Dermis microvascular lymphatic vessel endothelial cell (primary cell): ENCODE measurements around the gene TBATA. TPM values are rescaled to one million over a fixed set of nuclear protein-coding genes. Genes with fewer than 3 reads are reported as not detected.
"Not testable (repeated sequence)": the region's sequence is repeated elsewhere in the genome, so short reads cannot be mapped to it uniquely, and the experiment has no call there.

Experiments used
- DNase-seq, 2 donors: peaks; one replicate each; pipeline versions ENCODE4 v3.0.0 to v3.0.0-alpha.2; 2010; ENCODE audit warnings: low read depth in 2 of 2
- total RNA-seq: library from RNA; depleted of rRNA; stranded (reverse); fragments of >200 nt; gene quantifications from 2 replicates; pipeline ENCODE4 v1.2.1, GENCODE V29; 2014

Gene TBATA
- total RNA-seq, 1 donor from 2014 or later: not detected

DNA sequence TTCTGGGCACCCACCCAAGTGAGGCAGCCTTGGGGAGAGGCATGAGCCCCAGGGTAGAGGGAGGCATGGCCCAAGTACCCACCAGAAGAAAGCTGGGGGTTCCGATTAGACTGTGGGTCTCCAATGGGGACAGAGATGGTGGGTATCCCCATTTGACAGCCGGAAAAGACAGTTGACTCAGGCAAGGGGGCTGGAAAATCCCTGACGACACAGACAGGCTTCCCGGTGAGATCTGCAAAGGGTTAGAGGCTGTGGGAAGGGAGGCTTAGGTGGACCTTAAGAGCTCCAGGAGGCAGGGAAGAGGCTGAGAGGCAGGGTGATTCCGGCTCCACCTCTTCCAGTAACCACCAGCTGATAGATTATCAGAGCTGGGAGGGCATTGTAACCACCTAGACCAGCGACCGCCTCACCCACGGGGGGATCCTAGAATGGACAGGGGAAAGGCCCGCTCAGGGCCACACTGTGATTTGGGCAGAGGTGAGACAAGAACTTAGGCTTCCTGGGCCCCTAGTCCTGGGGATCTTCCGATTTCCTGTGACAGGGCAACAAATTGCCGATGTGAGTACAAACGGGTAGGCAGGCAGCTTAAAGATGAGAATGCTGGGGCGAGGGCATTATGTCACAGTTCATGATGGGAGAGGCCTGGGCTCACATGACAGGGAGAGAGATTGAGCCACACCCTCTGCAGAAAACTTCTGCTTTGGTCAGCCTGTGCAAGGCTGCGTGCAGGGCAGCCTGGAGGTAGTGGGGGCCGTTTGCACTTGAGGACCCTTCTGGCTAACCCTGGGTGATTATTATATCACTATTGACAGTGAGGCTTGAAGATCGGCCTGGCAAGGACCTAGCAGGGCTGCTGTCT lies 5.4 kb downstream of the TBATA start:
- no peak for DNase-seq

DNA sequence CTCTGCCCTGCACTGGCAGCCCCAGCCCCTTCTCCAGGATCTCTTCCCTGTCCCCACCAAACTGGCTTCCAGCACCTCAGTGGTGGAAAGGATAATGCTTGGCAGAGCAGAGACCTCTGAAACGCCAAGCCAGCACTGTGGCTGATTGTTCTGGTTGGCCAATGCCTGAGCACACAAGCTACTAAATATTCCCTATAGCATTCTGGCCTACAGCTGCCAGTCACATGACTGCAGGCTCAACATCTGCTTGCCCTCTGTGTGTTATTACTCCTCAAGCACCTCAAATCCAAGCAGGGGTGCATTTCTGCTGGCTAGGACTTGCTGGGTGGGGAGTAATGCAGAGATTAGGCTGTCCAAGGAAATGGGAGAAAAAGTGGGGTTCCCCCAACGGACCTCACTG lies 6.1 kb downstream of the TBATA start:
- no peak for DNase-seq

DNA sequence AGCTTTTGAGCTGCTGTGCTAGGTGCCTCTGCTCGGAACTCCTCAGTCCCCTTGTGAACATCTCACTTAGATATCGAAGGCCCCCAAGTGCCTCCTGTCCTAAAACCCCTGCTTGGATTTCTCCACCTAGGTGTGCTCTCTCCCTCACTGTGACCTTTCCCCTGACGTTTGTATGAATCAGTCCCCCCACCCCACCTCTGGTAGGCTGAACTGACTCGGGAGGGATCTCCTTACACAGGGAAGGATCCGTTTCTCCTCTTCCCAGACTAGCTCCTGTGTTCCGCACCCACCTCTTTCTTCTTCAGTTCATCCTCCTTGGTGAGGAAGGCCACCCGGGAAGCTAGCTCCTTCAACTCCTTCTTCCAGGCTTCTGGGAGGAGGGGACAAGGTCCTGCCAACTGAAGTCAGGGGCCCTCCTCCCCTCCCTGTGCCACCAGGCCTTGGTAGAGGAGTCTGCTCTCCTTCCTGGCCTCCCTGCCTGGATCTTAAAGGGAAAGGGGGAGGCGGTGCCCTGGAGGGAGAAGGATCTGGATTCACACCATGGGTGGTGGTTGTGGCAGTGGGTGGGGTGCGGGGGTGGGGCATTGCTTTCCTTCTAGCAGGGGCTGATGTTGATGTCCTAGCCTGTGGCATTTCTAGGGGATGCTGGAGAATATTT lies 6.8 kb downstream of the TBATA start:
- no peak for DNase-seq

DNA sequence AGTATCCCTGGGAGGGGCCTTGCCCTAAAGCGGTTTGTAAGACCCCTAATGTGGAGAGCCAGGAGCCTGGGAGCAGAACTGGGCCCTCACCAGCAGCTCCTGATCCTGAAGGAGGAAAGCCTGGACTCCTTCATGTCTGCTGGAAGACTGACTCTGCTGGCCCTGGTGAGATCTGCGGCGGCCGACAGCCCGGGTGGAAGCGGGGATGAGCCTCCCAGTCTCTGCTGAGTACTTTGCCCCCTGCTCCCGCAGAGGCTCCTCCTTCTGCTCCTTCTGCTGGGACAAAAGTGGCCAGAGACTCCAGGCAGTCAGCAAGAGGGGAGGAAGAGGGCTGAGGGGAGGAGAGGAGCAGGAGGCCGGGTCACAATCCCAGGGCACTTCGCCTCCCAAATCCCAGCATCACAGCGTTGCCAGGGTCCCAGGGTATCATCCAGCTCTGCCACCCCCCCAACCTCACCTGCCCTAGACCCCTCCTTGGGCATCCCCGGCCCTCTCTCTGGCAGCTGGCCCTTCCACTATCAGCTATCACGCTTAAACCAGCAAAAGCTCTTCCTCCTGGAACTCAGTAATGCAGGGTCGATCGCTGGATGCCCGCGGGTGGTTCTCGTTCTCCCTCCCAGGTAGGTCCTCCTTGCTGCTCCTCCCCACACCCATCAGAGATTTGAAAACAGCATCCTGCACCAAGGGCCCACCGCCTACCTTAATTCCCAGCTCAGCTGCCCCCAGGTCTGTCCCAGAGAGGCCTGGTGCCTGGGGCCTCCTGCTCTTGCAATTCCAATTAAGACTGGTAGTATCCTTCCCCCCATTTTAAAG lies 7.9 kb downstream of the TBATA start:
- no peak for DNase-seq

DNA sequence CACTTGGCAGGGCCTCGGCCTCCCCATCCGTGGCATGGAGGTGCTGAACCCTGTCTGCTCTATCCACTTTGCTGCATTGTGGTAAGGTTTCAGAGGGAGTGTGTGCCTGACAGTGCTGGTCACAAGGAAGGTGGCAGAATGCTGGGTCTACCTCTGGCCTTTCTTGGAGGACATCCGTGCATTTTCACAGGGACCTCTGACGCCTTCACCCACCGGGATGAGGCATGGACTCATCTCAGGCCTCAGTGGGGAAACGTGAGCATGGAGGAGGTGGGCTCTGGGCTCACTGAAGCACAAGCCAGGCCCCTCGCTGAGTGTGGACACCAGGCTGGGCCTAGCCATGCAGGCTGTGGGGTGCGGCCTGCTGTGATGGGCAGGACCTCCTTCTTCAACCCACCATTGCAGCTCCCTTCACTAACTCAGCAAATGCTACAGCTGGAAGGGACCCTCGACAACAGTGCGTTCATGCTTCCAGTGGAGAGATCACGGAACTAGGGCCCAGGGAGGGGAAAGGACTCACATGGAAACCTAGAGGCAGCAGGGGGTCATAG lies 8.6 kb downstream of the TBATA start:
- DNase-seq: no peak

DNA sequence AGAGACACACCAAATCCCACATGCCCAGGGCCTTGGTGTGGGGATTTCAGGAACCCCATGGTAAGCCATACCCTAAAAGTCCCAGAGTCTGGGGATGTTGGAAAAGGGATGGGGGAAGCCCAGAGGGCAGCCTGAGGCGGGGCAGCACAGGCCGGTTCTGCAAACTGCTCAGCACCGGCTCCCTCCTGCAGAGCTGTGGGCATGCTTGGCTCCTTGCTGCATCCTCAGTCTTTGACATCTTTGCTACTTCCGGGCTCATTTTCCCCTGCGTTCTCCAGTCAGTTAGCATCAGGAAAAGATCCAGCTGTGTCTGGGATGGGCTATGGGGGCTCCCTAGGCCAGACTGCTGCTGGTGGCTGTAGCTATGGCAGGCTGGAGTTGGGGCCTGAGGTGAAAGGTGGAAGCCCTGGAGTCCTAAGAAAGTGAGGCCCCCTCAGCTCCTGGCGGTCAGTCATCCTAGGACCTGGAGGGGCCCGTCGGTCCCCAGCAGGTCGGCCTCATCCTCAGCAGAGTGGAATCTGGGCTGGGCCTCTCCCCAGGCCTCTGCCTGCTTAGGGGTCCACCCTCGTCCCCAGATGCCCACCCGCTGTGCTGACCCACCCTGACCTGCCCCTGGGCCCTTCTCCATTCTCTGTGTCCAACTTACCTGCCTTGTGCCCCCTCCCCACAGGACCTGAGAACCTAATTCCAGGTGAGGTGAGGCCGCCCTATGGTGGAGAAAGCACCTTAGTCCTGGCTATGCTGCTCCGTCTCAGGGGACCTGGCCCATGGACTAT lies 9.3 kb downstream of the TBATA start:
- no peak for DNase-seq

DNA sequence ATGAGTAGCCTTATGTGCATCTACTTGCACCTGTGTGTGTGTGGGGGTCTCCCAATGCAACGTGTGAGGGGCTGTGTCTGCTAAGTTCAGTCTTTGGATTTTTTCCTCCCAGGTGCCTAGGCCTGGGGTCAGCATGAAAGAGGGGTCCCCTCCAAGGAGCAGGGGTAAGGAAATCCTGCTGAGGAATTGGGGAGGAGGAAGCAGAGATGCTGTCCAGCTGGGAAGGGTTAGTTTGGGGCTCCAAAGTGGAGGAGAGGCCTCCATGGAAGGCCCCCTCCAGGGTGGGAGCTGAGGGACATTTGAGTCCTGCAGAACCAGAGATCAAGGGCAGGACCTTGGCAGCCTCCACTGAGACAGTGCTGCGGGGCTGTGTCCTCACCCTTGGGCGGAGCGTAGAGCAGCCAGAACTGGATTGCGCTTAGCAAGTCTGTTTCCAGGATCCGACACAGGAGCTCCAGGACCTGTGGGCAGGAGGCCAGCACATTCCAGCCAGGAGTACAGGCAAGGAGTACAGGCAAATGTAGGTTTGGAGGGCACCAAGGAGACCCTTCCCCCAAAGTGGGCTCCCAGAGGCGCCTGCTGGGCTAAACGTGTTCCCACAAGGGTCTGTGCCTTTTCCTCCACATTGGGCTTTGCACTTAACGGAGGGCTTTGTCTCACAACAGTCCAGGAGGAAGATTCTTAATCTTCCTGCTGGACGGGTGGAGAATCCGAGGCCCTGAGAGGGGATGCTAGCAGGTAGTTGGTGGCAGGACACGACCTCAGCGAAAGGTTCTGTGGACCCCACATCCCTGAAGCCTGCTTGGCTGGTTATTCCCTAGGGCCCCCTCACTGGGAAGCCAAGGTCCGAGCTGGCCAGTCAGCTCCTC lies 10.1 kb downstream of the TBATA start:
- no peak for DNase-seq

DNA sequence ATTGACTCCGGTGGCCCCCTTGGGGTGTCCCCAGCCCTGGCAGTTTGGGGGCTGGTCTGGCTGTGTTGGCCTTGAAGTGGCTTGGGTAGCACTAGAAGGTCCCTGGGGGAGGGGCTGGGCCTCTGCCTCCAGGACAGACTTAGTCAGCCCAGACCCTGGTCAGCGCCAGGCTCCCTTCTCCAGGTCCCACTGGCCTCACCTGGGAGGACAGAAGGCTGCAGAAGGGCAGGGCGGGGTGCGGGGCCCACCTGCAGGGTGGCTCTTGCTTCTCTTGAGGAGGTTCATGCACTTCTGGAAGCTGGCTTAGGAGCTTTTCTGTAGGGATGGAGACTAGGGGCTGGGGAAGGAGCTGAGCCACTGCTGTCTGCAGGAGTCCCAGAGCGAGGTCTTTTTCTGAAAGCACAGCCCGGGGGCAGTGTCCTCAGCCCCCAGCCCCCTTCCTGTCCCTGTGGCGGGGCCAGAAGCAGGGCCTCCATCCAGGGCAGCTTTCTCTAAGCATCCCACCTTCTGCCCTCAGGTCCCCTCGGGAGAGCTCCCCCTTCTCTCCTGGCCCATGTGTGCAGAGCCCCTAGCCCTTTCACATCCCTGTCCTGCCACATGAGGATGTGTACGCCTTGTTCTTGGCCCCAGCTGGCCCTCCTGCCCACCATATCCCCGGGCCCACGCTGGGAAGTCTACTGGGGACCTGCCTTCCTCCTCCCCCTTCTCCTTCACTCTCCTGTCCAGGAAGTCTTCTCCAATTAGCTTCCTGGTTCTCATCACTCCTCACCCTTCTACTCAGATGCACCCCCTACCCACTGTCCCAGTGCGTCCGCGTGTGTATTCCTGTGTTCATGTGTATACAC lies 11.0 kb downstream of the TBATA start:
- DNase-seq: no peak

DNA sequence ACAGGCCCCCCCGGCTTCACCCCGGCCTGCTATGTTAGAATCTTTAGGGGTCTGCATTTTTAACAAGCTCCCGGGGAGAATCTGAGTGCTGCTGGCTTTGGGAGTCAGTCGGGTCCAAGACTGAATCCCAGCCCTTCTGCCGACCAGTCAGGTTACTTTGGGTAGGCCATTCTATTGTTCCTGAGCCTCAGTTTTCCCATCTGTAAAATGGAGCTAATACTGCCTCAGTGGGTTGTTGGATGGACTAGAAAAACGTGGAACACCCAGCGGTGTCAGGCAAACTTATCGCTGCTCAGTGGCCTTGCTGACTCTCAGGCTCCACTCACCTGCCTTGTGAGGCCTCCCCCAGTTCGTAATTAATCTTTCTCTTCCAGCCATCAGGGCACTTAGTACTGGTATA lies 11.7 kb downstream of the TBATA start:
- DNase-seq: no peak

DNA sequence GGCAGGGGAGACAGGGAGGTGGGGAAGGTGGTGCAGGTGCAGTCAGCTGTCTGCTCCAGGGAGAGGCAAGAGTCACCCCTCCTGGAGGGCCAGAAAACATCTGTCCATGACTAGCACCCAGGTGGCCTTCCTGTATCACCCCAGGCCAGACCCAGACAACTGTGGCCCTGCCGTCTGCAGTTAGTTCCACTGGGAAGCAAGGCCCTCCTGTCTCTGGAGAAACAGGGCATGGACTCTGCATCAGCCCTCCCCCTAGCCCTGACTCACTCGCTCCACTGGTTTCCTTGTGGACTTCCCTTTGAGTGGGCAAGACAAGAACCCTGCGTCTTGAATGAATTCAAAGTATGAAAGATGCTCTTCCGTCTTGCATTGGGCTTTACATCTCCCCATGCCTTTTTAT lies 12.6 kb downstream of the TBATA start:
- no peak for DNase-seq

DNA sequence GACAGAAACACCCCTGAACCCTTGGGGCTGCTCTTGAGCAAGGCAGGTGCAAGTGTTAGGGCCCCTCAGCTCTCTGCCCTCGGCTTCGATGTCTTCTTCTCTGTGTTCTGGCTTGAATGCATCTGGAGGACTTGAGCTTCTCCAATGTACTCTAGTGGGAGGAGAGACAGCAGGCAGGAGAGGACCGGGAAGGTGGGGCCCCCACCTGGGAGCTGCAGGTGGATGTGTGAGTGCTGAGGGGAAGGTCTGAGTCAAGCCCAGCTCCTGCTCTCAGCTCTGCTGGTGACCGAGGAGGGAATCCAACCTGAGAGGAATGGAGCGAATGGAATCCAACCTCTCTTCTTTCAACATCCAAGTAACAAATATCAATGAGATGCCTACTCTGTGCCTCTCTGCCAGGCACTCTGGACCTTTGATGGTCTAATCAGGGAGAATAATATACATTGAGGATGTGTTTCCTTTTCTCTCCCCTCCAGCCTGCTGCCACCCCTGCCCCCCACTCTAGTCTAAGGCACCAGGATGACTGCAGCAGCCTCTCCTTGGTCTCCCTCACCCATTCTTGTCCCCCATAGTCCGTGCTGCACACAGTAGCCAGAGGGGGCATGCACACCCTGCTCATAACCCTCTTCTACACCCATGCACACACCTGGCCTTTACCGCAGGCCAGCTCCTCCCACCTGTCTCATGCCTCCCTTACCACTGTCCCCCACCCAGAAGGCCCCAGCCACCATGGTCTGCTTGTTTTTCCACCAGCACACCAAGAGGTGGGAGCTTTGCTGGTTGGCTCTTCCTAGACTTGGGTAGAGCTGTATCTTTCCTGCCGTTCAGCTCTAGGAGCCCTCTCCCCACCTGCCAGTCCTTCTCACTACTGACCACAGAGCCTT lies 13.6 kb downstream of the TBATA start:
- DNase-seq: no peak

DNA sequence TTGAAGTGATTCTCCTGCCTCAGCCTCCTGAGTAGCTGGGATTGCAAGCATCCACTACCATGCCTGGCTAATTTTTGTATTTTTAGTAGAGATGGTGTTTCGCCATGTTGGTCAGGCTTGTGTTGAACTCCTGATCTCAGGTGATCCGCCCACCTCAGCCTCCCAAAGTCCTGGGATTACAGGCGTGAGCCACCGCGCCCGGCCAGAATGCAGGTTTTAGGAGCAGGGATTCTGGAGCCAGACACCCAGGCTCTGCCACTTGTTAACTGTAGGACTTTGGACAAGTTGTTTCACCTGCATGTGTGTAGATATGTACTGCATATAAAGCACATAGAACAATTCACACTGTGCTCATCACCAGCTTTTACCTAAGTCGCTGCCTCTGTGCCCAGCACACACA lies 14.7 kb downstream of the TBATA start:
- DNase-seq: not testable (repeated sequence)

DNA sequence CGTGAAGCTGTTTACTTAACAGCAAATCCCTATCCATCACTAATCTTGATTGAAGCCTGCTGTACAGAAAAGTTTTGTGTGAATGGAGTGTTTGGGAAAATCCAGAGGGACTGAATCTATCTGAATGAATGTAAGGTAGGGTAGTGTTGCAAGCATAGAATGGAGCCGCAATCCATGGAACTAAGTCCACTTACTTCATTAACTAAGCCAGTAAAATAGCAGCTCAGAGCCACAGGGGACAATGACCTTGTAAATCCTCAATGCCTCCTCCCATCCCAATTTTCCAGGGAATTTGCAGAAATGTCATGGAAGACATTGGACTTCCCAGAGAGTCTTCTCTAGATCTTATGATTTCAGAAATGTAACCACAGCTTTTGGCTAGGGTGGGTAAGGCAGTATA lies 15.2 kb downstream of the TBATA start:
- no peak for DNase-seq

DNA sequence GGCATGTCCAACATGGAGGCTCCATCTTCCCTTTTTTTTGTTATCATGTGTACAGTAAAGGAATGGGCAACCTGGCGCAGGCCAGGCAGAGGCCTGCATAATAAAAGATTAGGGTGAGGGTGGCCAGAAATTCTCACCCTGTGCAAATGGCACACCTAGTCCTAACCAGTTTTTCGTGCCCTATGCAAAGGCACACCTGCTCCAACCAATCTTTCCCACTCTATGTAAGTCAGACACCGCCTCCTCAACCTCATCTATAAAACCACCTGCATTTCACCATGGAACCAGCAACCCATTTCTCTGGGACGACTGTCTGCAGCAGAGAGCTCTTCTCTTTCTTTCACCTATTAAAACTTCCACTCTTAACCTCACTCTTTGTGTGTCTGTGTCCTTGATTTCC lies 16.1 kb downstream of the TBATA start:
- no peak for DNase-seq

DNA sequence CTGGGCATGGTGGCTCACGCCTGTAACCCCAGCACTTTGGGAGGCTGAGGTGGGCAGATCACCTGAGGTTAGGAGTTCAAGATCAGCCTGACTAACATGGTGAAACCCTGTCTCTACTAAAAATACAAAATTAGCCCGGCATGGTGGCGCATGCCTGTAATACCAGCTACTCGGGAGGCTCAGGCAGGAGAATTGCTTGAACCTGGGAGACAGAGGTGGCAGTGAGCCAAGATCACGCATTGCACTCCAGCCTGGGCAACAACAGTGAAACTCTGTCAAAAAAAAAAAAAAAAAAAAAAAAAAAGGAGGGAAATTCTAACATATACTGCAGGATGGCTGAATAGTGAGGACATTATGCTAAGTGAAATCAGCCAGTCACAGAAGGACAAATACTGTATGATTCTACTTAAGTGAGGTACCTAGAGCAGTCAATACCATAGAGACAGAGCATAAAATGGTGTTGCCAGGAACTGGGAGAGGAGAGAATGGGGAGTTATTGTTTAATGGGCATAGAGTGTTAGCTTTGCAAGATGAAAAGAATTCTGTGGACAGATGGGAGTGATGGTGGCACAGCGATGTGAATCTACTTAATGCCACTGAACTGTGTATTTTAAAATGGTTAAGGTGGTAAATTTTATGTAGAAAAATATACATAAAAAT lies 17.0 kb downstream of the TBATA start:
- not testable (repeated sequence) for DNase-seq

DNA sequence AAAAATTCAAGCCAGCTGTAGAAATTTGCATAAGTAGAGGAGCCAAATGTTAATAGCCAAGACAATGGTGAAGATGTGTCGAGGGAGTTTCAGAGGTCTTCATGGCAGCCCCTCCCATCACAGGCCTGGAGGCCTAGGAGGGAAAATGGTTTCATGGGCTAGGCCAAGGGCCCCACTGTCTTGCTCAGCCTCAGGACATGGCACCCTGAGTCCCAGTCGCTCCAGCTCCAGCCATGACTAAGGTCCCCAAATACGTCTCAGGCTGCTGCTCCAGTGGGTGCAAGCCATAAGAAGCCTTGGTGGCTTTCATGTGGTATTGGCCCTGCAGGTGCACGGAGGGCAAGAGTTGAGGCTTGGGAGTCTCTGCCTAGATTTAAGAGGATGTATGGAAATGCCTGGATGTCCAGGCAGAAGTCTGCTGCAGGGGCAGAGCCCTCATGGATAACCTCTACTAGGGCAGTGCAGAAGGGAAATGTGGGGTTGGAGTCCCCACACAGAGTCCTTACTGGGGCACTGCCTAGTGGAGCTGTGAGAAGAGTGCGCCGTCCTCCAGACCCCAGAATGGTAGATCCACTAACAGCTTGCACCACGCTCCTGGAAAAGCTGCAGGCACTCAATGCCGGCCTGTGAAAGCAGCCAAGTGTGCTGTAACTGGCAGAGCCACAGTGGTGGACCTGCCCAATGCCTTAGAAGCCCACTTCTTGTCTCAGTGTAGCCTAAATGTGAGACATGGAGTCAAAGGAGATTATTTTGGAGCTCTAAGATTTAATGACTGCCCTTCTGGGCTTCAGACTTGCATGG lies 19.2 kb downstream of the TBATA start:
- DNase-seq: no peak

DNA sequence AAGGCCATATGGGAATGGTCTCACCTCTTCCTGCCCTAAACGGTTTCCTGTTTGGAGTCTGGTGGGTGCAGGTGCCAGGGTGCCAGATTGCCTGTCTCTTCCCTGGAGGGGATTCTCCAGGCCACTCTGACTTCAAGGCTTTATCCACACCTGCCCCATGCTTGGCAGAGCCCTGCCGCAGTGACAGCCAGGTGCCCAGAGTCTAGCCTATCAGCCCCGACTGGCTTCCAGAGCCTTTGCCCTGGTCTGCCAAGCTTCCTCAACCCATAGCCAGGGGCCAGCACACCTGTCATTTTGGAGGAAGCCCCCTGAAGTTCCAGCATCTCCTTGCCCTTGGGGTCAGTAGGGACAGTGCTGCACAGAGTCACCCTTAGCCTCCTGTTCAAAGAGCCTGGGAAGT lies 21.6 kb downstream of the TBATA start:
- DNase-seq: no peak
